GM12878 (cell line): ENCODE data around the gene RBM19. TPM values are rescaled to one million over a fixed set of nuclear protein-coding genes. Genes with fewer than 3 reads are reported as not detected.

ENCODE experiments used
- ATAC-seq: fragments of 200-7000 bp; cut with Tn5 transposase; 3 replicates; pipeline ENCODE4 v1.9.1; 2020; ENCODE audit warnings: mild to moderate bottlenecking, moderate library complexity
- BruUV-seq: library from RNA; stranded (reverse); fragments of 400-500 nt; replicated peaks from 2 replicates; lab custom pipeline; 2021; lab: Mats Ljungman, UMichigan
- CTCF ChIA-PET: fragments of 300-600 bp; sonication (Branson Sonifier 250); formaldehyde crosslinking; extraction: SDS; loops from one replicate; lab custom pipeline; 2021; ENCODE audit warnings: inconsistent platforms; lab: Yijun Ruan, JAX
- POLR2A ChIA-PET: fragments of 350-600 bp; formaldehyde crosslinking; extraction: SDS; loops from one replicate; lab custom pipeline; 2021; ENCODE audit warnings: inconsistent platforms; lab: Charles Lee
- RAD21 ChIA-PET: fragments of 300-600 bp; sonication (Branson Sonifier 250); formaldehyde crosslinking; loops from one replicate; lab custom pipeline; 2023; ENCODE audit warnings: antibody characterized with exemption; ENCODE audit not compliant: unreplicated experiment; lab: Charles Lee
- SMC1A ChIA-PET: fragments of 300-600 bp; sonication (Branson Sonifier 250); formaldehyde crosslinking; loops from one replicate; lab custom pipeline; 2023; ENCODE audit not compliant: unreplicated experiment, uncharacterized antibody; lab: Charles Lee
- DNase-seq: peaks from one replicate; pipeline ENCODE4 v3.0.0-alpha.2; 2011; ENCODE audit warnings: low read depth, low spot score
- FAIRE-seq: peaks from 3 replicates; lab custom pipeline; 2011; peaks lifted over from hg19 to GRCh38; lab: Jason Lieb, UNC
- H2AFZ ChIP-seq: 2 replicates; pipeline ENCODE4 v1.6.0; 2011; ENCODE audit warnings: low read depth, low read length, control low read depth; ENCODE audit not compliant: control insufficient read depth
- H3K27ac ChIP-seq: 2 replicates; pipeline ENCODE4 v1.5.1; 2011; ENCODE audit warnings: control low read depth; ENCODE audit not compliant: control insufficient read depth, insufficient read depth
- H3K27me3 ChIP-seq, 2 experiments: replicated peaks in 1 of 2; 2 replicates each; pipeline versions ENCODE4 v1.6.0 to v1.6.1; 2011; ENCODE audit warnings: low read length in 1 of 2; ENCODE audit not compliant: control insufficient read depth in 2 of 2, insufficient read depth in 2 of 2
- H3K36me3 ChIP-seq, 2 experiments: 2 replicates each; pipeline ENCODE4 v1.5.1; 2011; ENCODE audit warnings: low read length in 1 of 2; ENCODE audit not compliant: control insufficient read depth in 2 of 2, insufficient read depth in 2 of 2
- H3K4me1 ChIP-seq: 2 replicates; pipeline ENCODE4 v1.6.1; 2011; ENCODE audit warnings: mild to moderate bottlenecking, low read length, moderate library complexity, mixed read lengths; ENCODE audit not compliant: control insufficient read depth, insufficient read depth
- H3K4me2 ChIP-seq: 2 replicates; pipeline ENCODE4 v1.6.0; 2011; ENCODE audit warnings: control low read depth; ENCODE audit not compliant: control insufficient read depth, insufficient read depth
- H3K4me3 ChIP-seq: fragments of 200-600 bp; sonication (generic); 2 replicates; pipeline ENCODE4 v1.5.1; 2016
- H3K79me2 ChIP-seq: 2 replicates; pipeline ENCODE4 v1.6.0; 2011; ENCODE audit warnings: low read length; ENCODE audit not compliant: control insufficient read depth, insufficient read depth
- H3K9ac ChIP-seq: 2 replicates; pipeline ENCODE4 v1.8.0; 2011; ENCODE audit warnings: low read length, control low read depth, mixed read lengths; ENCODE audit not compliant: control insufficient read depth, insufficient read depth
- H3K9me3 ChIP-seq: replicated peaks from 3 replicates; pipeline ENCODE4 v1.5.1; 2011; ENCODE audit warnings: mild to moderate bottlenecking, low read length; ENCODE audit not compliant: control insufficient read depth, insufficient read depth
- H4K20me1 ChIP-seq: 2 replicates; pipeline ENCODE4 v1.6.0; 2011; ENCODE audit not compliant: control insufficient read depth, insufficient read depth
- ATF3 ChIP-seq: IDR thresholded peaks from 2 replicates; pipeline ENCODE4 v1.6.1; 2011; ENCODE audit warnings: low read depth, mild to moderate bottlenecking, low read length, moderate library complexity, borderline replicate concordance; ENCODE audit errors: extremely low read depth
- ATF7 ChIP-seq: fragments of 450-650 bp; IDR thresholded peaks from 2 replicates; pipeline ENCODE4 v1.6.1; 2016; ENCODE audit warnings: low read depth, mild to moderate bottlenecking
- FOS ChIP-seq: IDR thresholded peaks from 3 replicates; pipeline ENCODE4 v1.6.1; 2011; ENCODE audit warnings: borderline replicate concordance; ENCODE audit not compliant: insufficient read length; ENCODE audit errors: extremely low read depth
- FOXK2 ChIP-seq: fragments of 450-650 bp; IDR thresholded peaks from 2 replicates; pipeline ENCODE4 v1.6.1; 2017; ENCODE audit warnings: mild to moderate bottlenecking, moderate library complexity
- FOXM1 ChIP-seq: IDR thresholded peaks from 2 replicates; pipeline ENCODE4 v1.6.1; 2012; ENCODE audit warnings: low read depth, mild to moderate bottlenecking, inconsistent platforms, low read length, moderate library complexity
- HDAC6 ChIP-seq: fragments of 200-600 bp; sonication (generic); IDR thresholded peaks from one replicate; pipeline ENCODE4 v1.8.0; 2017; ENCODE audit warnings: antibody characterized with exemption; ENCODE audit not compliant: unreplicated experiment
- IKZF2 ChIP-seq, 2 experiments: fragments of 450-650 bp; IDR thresholded peaks; 2 replicates each; pipeline ENCODE4 v1.6.1; 2017; ENCODE audit warnings: mild to moderate bottlenecking in 2 of 2, moderate library complexity in 2 of 2
- KAT2A ChIP-seq: conservative IDR thresholded peaks from 2 replicates; pipeline ENCODE4 v1.6.1; 2011; ENCODE audit warnings: low read depth, low read length; ENCODE audit not compliant: control insufficient read depth
- NFIC ChIP-seq: IDR thresholded peaks from 2 replicates; pipeline ENCODE4 v1.6.1; 2012; ENCODE audit warnings: low read depth, mild to moderate bottlenecking, inconsistent platforms, low read length, moderate library complexity
- PAX5 ChIP-seq: IDR thresholded peaks from 2 replicates; pipeline ENCODE4 v1.6.1; 2011; ENCODE audit warnings: low read depth, low read length, borderline replicate concordance
- TCF12 ChIP-seq: IDR thresholded peaks from 2 replicates; pipeline ENCODE4 v1.6.1; 2011; ENCODE audit warnings: low read depth, mild to moderate bottlenecking, low read length
- TCF3 ChIP-seq: IDR thresholded peaks from 2 replicates; pipeline ENCODE4 v1.6.1; 2012; ENCODE audit warnings: low read depth, mild to moderate bottlenecking, low read length, borderline replicate concordance; ENCODE audit not compliant: insufficient read depth
- ZNF384 ChIP-seq: IDR thresholded peaks from 2 replicates; pipeline ENCODE4 v1.6.1; 2012; ENCODE audit warnings: low read depth, mild to moderate bottlenecking, low read length, improper control_type of control experiment, borderline replicate concordance
- WGBS: methylation state at CpG from one replicate; pipeline ENCODE4 v1.1.6; 2016; ENCODE audit warnings: low lambda C conversion rate; ENCODE audit not compliant: insufficient replicate concordance, insufficient coverage; ENCODE audit errors: missing lambda C conversion rate; 5-methylcytosine and 5-hydroxymethylcytosine counted together
- in situ Hi-C: fragments of 300-500 bp; cut with MboI; formaldehyde crosslinking; loops from 9 replicates; pipeline ENCODE4 v1.14.3; 2018; ENCODE audit warnings: mixed read lengths
- intact Hi-C: fragments of 100-400 bp; cut with micrococcal nuclease; formaldehyde crosslinking; loops from one replicate; pipeline ENCODE4 v1.14.2; 2022; ENCODE audit not compliant: unreplicated experiment
- polyA plus RNA-seq, 11 experiments: library from polyadenylated mRNA; depleted of rRNA in 4 of 11; unstranded in 6 of 11; stranded (reverse) in 5 of 11; fragments of >200 nt; fragmentation: Nextera tagmentation in 4 of 11; fragmentation: Illumina TruSeq in 1 of 11; extraction: Ambion mirVana in 4 of 11; extraction: Trizol in 1 of 11; gene quantifications; 1 replicate in 1 of 11; 2 replicates in 10 of 11; pipeline versions ENCODE4 v1.2.1 to v1.2.3, GENCODE V29; 2011 to 2016; ENCODE audit warnings: inconsistent platforms in 2 of 11, missing spikeins in 2 of 11, low read depth in 1 of 11
- total RNA-seq, 4 experiments: library from RNA; depleted of rRNA in 3 of 4; stranded (reverse); fragments of >200 nt in 3 of 4; fragmentation: Illumina TruSeq in 1 of 4; extraction: Trizol in 1 of 4; gene quantifications; 2 replicates each; pipeline versions ENCODE4 v1.2.1 to v1.2.3, GENCODE V29; 2013 to 2021

The RBM19 gene
- total and polyA plus RNA-seq, 10 of the 15 experiments (the other 5 are each of a cell fraction or from before 2014, with no cell fraction given), result 4.2 to 42.9 (median 28.4) TPM

GRCh38 chr12:113858841-113859386 is 107.2 kb downstream of the RBM19 start:
- no TSS peak for BruUV-seq
- no peaks in the 10 kb centered on the region for H3K9me3 ChIP-seq
- no peak for TF ChIP-seq HDAC6
- TF ChIP-seq FOS, result no peak
- no peak for TF ChIP-seq KAT2A
- TF ChIP-seq TCF12, result no peak
- no peak for TF ChIP-seq PAX5
- no peak for TF ChIP-seq IKZF2 (IDR thresholded peaks at IDR 0.05)
- TF ChIP-seq NFIC, result no peak
- TF ChIP-seq ATF7, result no peak
- no peak for TF ChIP-seq FOXM1
- no peak for TF ChIP-seq FOXK2
- no peak for TF ChIP-seq ATF3
- TF ChIP-seq TCF3, result no peak
- TF ChIP-seq ZNF384, result no peak
- no peak overlapping the region for H3K4me2 ChIP-seq
- H3K9ac ChIP-seq, result no peak overlapping the region
- ChIA-PET CTCF (no interaction called here), POLR2A (no interaction called here), SMC1A (no interaction called here), RAD21 (no interaction called here)
- H3K4me1 ChIP-seq, result peaks cover 16% of the 10 kb centered on the region
- in situ Hi-C loops, result no loop called here
- H3K27ac ChIP-seq, result no peak overlapping the region
- DNase-seq (no peak), ATAC-seq (no peak), FAIRE-seq (no peak)
- no peaks in the 10 kb centered on the region for H4K20me1 ChIP-seq
- intact Hi-C loops, result no loop called here
- H3K27me3 ChIP-seq, result no peaks in the 10 kb centered on the region
- WGBS, result 90% methylated on average over 8 of the region's 8 CpGs
- no peak overlapping the region for H3K4me3 ChIP-seq
- H3K36me3 ChIP-seq, result peaks cover 0 to 10% of the 10 kb centered on the region in 2 experiments; a peak in 3 of 4 replicates
- H3K79me2 ChIP-seq, result no peaks in the 10 kb centered on the region
- no peak overlapping the region for H2AFZ ChIP-seq
